ENCODE data around the gene ZBED4. TPM values are rescaled to one million over a fixed set of nuclear protein-coding genes. Genes with fewer than 3 reads are reported as not detected.

The ZBED4 gene
- total RNA-seq, 1 experiment from 2014 or later: 23.0 TPM

DNA sequence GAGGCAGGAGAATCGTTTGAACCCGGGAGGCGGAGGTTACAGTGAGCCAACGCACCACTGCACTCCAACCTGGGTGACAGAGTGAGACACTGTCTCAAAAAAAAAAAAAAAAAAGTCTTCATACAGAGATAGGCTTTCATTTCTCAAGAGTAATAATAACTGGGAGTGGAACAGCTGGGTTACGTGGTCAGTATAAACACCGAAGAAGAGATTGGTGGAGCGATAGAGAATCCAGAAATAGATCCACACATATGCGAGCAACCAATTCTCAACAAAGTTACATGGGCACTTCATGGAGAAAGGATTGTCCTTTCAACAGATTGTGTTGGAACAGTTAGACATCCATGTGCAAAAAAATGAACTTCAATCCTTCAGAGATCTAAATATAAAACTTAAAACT, 24.6 kb downstream of the ZBED4 start:
- Histone ChIP-seq H3K27ac (ENCODE audit: insufficient read length, low read depth, low read length) (no peak overlapping the region), H3K9ac (ENCODE audit: extremely low read depth, insufficient read length, low read length) (no peak overlapping the region), H3K56ac (ENCODE audit: insufficient read length, low read depth, low read length) (no peak overlapping the region), H3K18ac (ENCODE audit: insufficient read length, low read depth, low read length) (no peak overlapping the region), H2BK5ac (ENCODE audit: insufficient read length, low read length) (no peak overlapping the region), H2BK20ac (ENCODE audit: low read depth, low read length, poor library complexity, severe bottlenecking) (no peak overlapping the region), H2BK120ac (ENCODE audit: low read depth, low read length, poor library complexity, severe bottlenecking) (no peak overlapping the region), H2BK15ac (ENCODE audit: low read depth, low read length) (no peak overlapping the region), H3K4ac (ENCODE audit: low read depth, low read length) (no peak overlapping the region), H3K4me1 (ENCODE audit: insufficient read depth, low read length) (no peaks in the 10 kb centered on the region; the same call in 1 of the 2 replicates), H2BK12ac (ENCODE audit: insufficient read length, low read depth, low read length) (no peak overlapping the region), H3K79me2 (ENCODE audit: insufficient read depth, low read length) (peaks cover 4% of the 10 kb centered on the region; the same call in 1 of the 2 replicates), H3K27me3 (ENCODE audit: insufficient read depth, low read length) (no peaks in the 10 kb centered on the region), H3K23ac (ENCODE audit: insufficient read length, low read depth, low read length) (no peak overlapping the region), H4K8ac (replicated peaks; ENCODE audit: insufficient read length, low read depth, low read length) (no peak overlapping the region), H3K14ac (ENCODE audit: insufficient read depth, low read length) (no peak overlapping the region), H4K91ac (ENCODE audit: insufficient read length, low read depth, low read length) (no peak overlapping the region), H4K5ac (ENCODE audit: insufficient read length, low read depth, low read length) (no peak overlapping the region), H3K4me2 (ENCODE audit: insufficient read depth, insufficient read length, low read length) (no peak overlapping the region), H3K23me2 (ENCODE audit: insufficient read length, low read depth, low read length, poor library complexity, severe bottlenecking) (no peaks in the 10 kb centered on the region), H3K79me1 (ENCODE audit: insufficient read depth, low read depth, low read length, poor library complexity, severe bottlenecking) (peaks cover 9% of the 10 kb centered on the region), H4K20me1 (ENCODE audit: control insufficient read depth, insufficient read depth, insufficient read length) (peaks cover 2% of the 10 kb centered on the region), H3K9me3 (ENCODE audit: control insufficient read depth, low read depth, low read length) (no peaks in the 10 kb centered on the region), H2AK5ac (ENCODE audit: insufficient read length, low read length) (no peak overlapping the region), H3T11ph (ENCODE audit: low read length) (no peak overlapping the region), H2AFZ (ENCODE audit: low read length) (no peak overlapping the region)
- WGBS (ENCODE audit: extremely low coverage, insufficient read length, low lambda C conversion rate): no CpG with 5 or more reads among the region's 8 CpGs
- TF ChIP-seq, protein P1, sequence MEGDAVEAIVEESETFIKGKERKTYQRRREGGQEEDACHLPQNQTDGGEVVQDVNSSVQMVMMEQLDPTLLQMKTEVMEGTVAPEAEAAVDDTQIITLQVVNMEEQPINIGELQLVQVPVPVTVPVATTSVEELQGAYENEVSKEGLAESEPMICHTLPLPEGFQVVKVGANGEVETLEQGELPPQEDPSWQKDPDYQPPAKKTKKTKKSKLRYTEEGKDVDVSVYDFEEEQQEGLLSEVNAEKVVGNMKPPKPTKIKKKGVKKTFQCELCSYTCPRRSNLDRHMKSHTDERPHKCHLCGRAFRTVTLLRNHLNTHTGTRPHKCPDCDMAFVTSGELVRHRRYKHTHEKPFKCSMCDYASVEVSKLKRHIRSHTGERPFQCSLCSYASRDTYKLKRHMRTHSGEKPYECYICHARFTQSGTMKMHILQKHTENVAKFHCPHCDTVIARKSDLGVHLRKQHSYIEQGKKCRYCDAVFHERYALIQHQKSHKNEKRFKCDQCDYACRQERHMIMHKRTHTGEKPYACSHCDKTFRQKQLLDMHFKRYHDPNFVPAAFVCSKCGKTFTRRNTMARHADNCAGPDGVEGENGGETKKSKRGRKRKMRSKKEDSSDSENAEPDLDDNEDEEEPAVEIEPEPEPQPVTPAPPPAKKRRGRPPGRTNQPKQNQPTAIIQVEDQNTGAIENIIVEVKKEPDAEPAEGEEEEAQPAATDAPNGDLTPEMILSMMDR (conservative IDR thresholded peaks at IDR 0.05): no peak
- H3K27ac Mint-ChIP-seq: no peak overlapping the region
- peaks cover 8 to 9% of the 10 kb centered on the region in 2 experiments for H3K4me1 Mint-ChIP-seq
- no peak overlapping the region for H3K4me3 Mint-ChIP-seq
- H3K9me3 Mint-ChIP-seq: peaks cover 19 to 28% of the 10 kb centered on the region in 2 experiments
- no peaks in the 10 kb centered on the region for H3K27me3 Mint-ChIP-seq (ENCODE audit: low read depth)
- DNase-seq: no peak
- H3K36me3 Mint-ChIP-seq (ENCODE audit: insufficient read depth in 1 of 3, low read depth in 3 of 3): peaks cover 39 to 61% (median 40%) of the 10 kb centered on the region in 3 experiments

Measured in H9 (cell line).